ENCODE results near the gene ELAPOR1.
"Not testable (repeated sequence)": the region's sequence is repeated elsewhere in the genome, so short reads cannot be mapped to it uniquely, and the experiment has no call there.

Gene ELAPOR1

DNA sequence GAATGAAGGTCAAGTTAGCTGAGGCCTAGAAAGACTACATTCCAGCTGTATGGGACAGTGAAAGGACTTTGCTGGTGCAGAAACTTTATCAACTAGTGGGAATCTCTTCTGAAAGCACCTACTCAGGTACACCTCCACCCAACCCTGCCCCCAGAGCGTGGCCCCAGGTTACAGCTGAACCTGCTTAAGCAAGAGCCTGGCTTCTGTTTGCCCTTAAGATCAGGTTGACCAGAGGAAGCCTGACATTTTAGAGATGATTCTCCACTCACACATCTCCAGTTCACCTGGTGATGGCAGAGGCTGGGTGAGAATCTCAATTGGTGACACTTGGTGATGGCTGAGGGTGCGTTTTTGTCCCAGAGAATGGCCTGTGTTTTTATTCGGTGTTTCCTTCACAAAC is 24.0 kb downstream of the ELAPOR1 start:
- no peak for DNase-seq (ENCODE audit: low read depth in 2 of 2)

DNA sequence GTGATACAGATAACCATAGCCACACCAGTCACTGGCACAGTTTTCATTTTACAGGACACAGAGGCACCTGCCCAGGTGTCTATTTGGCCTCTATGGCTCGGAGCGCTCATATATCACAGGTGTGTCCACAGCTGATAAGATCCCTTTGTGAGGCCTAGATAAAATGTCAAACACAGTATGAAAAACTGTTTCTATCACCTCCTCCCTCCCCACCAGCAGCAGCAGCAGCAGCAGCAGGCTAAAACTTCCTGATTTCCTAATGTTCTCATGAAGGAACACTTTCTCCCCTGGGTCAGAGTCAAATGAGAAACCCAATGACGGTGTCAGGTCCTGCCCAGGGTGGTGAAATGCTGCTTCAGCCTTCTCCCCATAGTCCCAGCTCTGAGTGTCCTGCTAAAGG is 24.4 kb downstream of the ELAPOR1 start:
- no peak for DNase-seq (ENCODE audit: low read depth in 2 of 2)

DNA sequence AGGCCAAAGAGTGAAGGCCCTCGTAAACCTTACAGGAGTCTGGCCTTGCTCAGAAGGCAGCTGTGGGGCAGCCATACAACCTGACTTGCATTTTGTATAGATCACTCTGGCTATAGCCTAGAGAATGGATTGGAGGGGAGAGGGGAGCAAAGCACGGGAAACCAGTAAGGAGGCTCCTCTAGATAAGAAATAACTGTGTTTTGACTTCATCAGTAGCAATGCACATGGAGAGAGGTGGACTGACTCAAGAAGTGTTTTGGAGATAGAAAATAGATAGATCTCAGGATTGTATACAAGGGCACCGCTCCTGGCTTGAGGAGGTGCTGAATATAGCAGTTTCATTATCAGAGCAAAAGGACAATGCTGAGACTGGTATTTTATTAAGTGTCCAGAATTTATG is 26.5 kb downstream of the ELAPOR1 start:
- no peak for DNase-seq (ENCODE audit: low read depth in 2 of 2)

DNA sequence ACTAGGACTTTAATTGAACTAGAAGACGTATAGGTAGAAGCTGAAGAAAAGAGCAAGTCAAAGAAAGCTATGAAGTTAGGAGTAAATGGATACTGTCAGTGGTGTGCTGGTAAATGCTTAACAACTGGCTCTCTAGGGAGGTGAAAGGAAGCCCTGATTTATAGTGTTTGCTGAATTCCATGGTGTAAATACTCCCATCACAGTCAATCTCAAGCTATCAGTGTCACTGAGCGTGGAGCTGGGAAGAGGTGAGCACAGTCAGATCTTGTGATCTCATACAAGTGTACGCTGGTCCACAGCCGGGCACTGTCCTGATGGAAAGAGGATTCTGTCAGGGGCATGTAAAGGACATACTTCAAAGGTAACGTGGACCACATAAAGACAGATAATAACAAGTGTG is 28.3 kb downstream of the ELAPOR1 start:
- no peak for DNase-seq (ENCODE audit: low read depth in 2 of 2)

DNA sequence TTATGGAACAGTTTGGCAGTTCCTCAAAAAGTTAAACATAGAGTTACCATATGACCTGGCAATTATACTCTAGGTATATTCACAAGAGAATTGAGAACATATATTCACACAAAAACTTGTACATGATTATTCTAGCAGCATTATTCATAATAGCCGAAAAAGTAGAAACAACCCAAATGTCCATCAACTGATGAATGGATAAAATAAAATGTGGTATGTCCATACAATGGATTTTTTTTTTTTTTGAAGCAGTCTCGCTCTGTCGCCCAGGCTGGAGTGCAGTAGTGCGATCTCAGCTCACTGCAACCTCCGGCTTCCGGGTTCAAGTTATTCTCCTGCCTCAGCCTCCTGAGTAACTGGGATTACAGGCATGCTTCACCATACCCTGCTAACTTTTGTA is 28.8 kb downstream of the ELAPOR1 start:
- not testable (repeated sequence) for DNase-seq (ENCODE audit: low read depth in 2 of 2)

DNA sequence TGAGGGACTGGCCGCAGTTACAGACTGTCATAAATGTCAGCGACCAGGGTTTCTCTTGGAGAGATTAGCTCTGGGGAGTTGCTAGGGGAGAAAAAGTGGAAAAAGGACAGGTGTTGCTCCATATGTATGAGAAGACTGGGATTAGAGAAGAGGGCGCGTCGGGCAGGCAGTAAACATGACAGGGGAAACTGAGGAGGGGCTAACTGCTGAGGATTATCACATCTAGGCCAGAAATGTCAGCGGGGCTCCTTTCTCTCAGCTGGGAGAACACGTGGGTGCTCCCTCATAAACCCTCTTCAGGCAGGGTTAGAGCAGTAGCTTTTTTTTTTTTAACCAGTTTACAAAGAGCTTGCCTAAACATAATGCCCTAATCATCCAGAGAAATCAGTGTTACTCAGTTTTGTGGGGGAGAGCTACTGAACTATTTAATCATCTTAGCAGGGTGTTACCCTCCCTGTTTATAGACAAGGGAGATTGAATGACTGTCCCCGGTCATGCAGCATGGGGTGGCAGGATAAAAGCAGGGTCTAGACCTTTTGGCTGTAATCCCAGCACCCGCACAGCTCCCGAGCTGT is 35.2 kb downstream of the ELAPOR1 start:
- DNase-seq (ENCODE audit: low read depth in 2 of 2): no peak

DNA sequence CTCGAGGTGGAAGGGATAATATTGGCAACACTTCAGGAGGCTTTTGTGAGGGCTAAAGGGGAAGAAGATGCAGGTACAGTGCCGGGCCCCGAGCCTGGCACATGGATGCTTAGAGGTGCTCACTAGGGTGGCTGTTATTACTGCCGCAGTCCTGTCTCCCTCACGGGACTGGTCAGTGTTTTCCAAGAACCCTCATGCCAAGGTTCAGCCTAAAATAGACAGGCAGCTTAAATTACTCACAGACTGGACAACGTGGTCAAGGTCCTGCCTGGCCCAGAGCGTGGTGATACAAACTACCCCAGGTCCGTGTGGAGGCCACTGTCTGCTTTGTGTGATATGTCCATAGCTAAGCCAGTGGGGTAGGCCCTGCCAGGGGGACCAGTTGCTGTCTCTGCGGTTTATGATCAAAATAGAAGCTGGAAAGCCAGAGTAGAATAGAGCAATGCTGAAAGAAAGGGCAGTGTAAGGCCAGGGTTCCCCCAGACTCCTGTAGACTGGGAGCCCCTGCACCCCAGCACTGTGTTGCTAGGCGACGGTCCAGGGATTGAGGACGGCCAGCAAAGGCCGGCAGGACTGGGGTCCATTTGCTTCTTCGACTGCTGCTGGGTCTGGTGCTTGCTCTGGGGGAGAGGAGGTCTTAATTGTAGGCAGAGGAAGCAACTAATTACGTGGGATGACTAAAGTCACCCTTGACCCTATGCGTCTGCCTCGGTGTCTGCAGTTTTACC is 36.1 kb downstream of the ELAPOR1 start:
- no peak for DNase-seq (ENCODE audit: low read depth in 2 of 2)

DNA sequence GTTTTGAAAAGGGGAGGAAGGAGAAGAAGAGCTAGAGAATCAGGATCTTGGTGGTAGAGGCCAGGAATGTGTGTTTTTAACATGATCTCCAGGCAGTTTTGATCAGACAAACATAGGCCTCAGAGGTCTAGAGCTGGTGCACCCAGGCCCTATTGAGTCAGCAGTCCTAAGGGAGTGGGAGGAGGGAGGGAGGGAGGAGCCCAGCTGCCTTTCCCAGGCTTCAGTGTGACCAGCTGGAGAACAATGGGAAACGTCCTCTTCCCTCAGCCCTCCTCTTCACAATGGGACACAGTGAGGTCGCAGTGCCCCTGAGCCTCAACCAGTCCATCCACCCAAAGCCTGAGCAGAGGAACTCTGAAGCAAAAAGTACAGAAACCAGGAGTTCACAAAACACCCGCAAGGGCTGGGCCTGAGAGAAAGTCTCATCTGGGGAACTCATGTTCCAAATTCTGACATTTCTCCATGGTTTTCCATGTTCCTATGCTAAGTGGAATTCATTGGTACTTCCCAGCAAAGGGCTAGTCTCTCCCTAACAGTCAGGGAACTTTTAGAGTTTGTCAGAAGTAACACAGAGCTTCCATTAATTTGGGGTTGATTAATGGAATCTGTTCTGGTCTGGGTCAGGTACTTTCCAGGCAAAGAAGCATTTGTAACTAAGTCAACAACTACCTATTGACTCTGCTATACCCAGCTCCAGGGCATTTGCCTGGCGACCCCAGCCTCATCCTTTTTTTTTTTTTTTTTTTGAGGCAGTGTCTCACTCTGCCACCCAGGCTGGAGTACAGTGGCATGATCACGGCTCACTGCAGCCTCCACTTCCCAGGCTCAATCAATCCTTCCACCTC is 37.5 kb downstream of the ELAPOR1 start:
- DNase-seq (ENCODE audit: low read depth in 2 of 2): no peak

DNA sequence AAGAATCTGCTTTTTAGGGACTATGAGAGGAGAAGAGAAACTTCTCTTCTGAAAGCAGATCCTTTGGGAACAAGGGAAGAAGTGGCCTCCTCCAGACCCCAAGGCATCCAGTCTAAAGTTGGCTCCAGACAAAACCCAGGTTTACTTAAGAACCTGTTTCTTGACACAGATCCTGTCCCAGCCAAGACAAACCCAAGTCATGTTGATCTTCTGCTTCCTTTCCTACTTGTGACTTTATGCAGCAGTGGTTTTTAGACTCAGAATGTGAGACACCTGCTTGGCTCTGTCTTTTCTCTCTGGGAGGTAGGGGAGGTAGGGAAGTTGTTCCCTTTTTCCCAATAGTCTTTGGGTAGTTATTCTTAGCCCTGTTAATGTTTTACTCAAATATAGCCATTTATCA is 38.3 kb downstream of the ELAPOR1 start:
- DNase-seq (ENCODE audit: low read depth in 2 of 2): no peak

DNA sequence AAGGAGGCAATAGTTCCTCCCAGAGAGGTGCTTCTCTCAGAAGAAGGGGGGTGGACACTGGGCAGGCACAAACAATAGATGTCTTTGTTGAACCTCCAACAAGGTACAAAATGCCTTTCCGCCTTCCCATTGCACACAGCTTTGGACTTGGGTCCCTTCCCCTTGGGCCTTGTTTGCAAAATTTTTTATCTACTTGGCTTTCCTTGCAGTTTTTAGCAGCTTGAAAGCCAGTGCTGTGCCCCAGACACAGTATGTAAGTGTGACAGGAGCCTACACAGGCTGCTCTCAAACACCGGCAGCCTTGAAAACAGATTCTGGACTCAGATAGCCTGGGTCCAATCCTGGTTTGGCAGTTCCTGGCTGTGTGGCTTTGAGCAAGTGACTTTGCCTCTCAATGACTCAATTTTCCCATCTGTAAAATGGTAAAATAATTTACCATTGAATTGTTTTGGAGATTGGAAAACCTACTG is 43.0 kb downstream of the ELAPOR1 start:
- DNase-seq (ENCODE audit: low read depth in 2 of 2): no peak

DNA sequence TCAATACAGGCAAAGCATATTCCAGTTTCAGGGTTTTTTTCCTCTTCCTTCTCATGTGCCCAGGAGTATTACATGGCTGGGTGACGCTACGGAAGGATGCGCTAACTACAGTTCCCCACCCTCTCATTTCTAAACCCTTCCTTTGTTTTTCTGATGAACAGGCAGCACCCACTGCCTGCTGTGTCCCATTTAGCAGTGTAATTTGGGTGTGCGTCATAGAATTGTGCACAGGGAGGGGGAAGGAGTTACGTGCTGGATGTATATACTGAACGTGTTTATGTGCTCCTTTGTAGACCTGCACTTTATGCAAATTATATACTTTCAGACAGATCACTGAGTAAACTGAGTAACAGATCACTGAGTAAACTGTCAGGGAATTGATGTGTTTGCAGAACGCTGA is 44.5 kb downstream of the ELAPOR1 start:
- DNase-seq (ENCODE audit: low read depth in 2 of 2): no peak

DNA sequence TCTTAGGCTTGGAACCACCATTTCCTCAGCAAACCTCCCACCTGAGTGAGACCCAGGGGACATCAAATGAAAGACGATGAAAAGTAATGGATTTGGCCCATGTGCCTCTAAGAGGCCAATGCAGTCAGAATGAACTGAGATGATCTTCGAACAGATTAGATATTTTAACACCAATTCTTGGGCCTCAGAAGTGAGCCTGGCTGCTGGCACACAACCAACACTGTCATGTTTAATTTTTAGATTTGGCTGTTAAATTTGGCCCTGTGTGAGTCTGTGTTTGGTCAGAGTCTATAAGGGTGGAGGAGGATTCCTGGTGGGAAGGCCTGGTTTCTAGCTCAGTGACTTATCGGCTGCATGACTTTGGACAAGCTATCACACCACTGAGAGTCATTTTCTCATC is 45.4 kb downstream of the ELAPOR1 start:
- no peak for DNase-seq (ENCODE audit: low read depth in 2 of 2)

DNA sequence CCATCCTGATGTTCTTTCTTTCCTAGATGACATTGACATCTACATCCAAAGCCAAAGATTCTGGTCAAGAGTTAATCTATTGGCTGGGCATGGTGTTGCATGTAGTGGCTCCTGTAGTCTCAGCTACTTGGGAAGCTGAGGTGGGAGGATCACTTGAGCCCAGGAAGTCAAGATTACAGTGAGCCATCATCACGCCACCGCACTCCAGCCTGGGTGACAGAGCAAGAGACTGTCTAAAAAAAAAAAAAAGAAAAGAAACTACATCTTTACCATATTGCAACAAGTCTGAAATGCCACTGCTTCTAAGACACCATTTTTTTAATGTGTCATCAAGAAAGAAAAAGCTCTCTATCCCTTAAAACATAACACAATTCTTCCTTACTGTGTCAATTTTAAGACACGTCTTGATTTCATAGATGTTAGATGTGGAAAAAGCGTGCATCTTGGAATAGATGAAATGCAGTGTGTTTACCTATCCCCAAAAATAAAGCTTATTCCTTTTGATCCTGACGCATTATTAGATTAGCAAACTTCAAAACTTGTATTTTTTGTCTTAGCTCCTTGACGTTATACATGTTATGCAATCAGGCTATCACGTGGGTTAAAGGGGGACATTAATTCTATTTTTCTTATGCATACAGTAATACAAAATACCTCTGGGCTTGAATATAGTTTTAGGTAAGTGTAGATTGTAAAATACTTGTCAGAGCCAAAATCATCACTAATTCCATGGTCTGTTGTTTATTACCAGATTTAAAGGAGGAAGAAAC is 46.3 kb downstream of the ELAPOR1 start:
- DNase-seq (ENCODE audit: low read depth in 2 of 2): no peak

DNA sequence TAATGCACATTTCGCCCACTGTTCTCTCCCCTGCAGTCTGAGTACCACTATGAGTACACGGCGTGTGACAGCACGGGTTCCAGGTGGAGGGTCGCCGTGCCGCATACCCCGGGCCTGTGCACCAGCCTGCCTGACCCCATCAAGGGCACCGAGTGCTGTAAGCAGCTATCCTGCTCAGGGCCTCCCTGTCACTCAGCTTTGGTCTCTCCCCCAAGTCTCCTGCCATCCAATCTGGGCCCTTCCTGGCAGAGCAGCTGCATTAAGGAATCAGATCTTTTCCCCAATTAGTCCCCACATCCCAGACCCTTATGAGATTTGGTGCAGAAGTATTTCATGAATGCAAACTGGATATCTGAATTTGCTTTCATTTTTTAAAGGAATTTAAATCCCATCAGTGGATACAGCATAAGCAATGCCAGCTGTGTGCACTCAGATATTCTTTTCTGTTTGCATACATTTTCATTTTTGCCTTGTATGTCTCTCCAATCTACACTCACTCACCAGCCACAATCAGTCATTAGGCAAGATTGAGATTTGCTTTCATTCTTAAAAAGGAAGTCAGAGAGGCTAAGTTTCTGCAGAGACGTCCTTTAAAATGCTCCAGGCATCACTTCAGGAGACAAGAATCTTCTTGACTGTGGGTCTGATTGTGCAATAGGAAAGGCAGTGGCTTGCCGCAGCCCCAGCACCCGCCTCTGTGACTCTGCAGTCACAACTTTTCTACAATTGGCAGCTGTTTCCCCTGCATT is 48.1 kb downstream of the ELAPOR1 start:
- DNase-seq (ENCODE audit: low read depth in 2 of 2): peak in 1 of 2 donors; percentile 1

DNA sequence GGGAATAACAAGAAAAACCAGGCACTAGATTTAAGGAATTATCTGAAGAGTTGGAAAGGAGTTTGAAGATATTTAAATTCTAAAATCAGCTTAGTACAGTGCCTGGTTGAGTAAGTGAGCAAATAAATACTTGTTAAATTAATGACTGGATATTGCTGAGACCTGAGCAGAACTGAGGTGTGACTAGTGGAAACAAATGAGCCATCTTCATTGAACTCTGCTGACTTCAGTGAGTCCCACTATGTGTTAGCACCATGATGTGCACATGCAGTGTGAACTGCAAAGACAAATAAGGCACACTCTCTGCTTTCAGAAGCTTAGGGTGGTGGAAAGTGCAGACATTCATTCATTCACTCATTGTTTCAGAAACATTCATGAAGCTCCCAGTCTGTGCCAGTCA is 48.7 kb downstream of the ELAPOR1 start:
- no peak for DNase-seq (ENCODE audit: low read depth in 2 of 2)

DNA sequence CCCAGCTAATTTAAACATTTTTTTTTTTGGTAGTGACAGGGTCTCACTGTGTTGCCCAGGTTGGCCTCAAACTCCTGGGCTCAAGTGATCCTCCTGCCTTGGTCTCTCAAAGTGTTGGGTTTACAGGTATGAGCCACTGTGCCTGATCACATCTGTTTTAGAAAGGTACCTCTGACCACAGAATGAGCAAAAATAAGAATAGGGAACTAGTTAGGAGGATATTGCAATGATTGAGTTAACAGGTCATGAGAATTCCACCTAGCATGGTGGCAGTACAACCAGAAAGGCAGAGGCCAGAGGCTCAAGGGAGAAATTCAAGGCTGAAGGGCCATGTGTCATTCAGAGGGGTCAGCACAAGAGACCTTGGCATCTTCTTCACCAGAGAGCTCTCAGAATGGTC is 49.6 kb downstream of the ELAPOR1 start:
- no peak for DNase-seq (ENCODE audit: low read depth in 2 of 2)

Measured in stimulated activated CD8-positive, alpha-beta memory T cell treated with anti-CD3 and anti-CD28 coated beads, Interleukin-7, amount 100 ng/mL, for 4 hours (primary cell).